ENCODE measurements around the gene LYPD6B. TPM values are rescaled to one million over a fixed set of nuclear protein-coding genes. Genes with fewer than 3 reads are reported as not detected.

Gene LYPD6B
- total RNA-seq, 1 experiment from 2014 or later: not detected

DNA sequence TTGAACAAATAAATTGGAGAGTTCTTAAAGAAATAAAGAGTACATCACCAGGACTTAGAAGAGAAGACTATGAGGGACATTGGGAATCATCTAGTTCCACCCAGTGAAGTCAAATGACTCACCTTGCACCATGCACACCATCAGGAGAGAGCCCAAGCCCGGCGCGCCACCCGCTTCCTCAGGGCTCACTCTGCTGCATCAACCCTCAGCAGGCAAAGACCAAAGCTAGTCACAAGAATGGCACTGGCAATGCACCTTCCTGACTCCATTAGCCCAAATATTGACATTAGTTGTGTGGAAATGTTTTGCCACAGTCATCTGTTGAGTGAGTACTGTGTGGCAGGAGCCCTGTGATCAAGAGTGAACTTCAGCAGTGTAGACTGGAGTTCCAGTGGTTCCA lies 7.1 kb upstream of the LYPD6B start:
- Histone ChIP-seq H3K4me1 (ENCODE audit: insufficient read depth, low read length, poor library complexity, severe bottlenecking) (no peaks in the 10 kb centered on the region), H3K36me3 (ENCODE audit: insufficient read depth, low read length, poor library complexity, severe bottlenecking) (no peaks in the 10 kb centered on the region), H3K4me3 (ENCODE audit: low read depth, low read length, poor library complexity, severe bottlenecking) (no peak overlapping the region), H3K27me3 (replicated peaks; ENCODE audit: insufficient read depth, low read depth, low read length, poor library complexity) (peaks cover 6% of the 10 kb centered on the region), H3K27ac (ENCODE audit: low read depth, low read length, poor library complexity, severe bottlenecking) (no peak overlapping the region), H3K9me3 (ENCODE audit: low read depth, low read length, poor library complexity, severe bottlenecking) (no peaks in the 10 kb centered on the region)
- BruUV-seq (replicated peaks): no TSS peak
- CTCF ChIA-PET: no interaction called here
- POLR2A ChIA-PET (ENCODE audit: low non-redundant PET): no interaction called here
- no peak for DNase-seq (ENCODE audit: low spot score)
- intact Hi-C loops (cut with micrococcal nuclease; ENCODE audit: unreplicated experiment): no loop called here
- TF ChIP-seq, protein P1, sequence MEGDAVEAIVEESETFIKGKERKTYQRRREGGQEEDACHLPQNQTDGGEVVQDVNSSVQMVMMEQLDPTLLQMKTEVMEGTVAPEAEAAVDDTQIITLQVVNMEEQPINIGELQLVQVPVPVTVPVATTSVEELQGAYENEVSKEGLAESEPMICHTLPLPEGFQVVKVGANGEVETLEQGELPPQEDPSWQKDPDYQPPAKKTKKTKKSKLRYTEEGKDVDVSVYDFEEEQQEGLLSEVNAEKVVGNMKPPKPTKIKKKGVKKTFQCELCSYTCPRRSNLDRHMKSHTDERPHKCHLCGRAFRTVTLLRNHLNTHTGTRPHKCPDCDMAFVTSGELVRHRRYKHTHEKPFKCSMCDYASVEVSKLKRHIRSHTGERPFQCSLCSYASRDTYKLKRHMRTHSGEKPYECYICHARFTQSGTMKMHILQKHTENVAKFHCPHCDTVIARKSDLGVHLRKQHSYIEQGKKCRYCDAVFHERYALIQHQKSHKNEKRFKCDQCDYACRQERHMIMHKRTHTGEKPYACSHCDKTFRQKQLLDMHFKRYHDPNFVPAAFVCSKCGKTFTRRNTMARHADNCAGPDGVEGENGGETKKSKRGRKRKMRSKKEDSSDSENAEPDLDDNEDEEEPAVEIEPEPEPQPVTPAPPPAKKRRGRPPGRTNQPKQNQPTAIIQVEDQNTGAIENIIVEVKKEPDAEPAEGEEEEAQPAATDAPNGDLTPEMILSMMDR (conservative IDR thresholded peaks at IDR 0.05; ENCODE audit: low read depth, low read length): no peak
- no peak for TF ChIP-seq EZH2 (IDR thresholded peaks at IDR 0.05; ENCODE audit: borderline replicate concordance, low read depth, low read length, poor library complexity, severe bottlenecking)

DNA sequence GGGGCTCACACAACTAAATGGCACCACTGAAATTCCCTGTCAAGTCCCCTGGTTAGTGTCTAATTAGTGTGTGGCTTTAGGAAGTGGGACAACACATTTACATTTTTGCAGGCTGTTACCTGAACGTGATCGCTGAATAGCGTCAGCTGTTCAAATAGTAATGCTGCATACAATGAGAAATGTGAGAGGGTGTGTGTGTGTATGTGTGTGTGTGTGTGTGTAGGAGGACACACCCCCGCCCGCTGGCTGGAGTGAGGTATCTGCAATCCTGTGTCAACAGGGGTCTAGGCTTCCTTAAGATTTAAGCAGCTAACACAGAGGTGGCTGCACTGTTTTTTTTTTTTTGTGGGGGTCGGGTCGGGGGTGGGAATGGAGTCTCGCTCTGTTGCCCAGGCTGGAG lies 4.8 kb upstream of the LYPD6B start:
- TF ChIP-seq, protein P1 (conservative IDR thresholded peaks at IDR 0.05; ENCODE audit: low read depth, low read length): no peak
- no peak for TF ChIP-seq EZH2 (IDR thresholded peaks at IDR 0.05; ENCODE audit: borderline replicate concordance, low read depth, low read length, poor library complexity, severe bottlenecking)
- POLR2A ChIA-PET (ENCODE audit: low non-redundant PET): no interaction called here

DNA sequence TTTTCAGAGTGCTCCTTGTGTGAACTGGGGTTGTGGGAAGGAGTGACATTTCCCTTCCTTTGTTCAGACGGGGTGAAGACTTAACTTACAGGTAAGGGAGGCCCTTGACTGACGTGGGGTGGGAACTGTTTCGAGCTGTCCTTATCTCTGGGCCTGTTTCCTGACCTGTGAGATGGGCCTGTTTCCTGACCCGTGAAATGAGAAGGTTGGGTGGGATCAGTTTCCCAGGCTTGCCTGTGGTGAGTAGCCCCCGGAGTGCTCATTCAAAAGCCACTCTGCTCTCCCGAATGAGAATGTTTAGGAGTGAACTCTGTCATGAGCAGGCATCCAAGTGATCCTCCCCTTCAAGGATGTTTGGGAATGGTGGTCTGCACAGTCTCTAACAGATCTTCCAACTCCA lies 4.1 kb upstream of the LYPD6B start:
- no peak overlapping the region for H3K27ac ChIP-seq (ENCODE audit: low read depth, low read length, poor library complexity, severe bottlenecking)
- peaks cover 22% of the 10 kb centered on the region for H3K27me3 ChIP-seq (replicated peaks; ENCODE audit: insufficient read depth, low read depth, low read length, poor library complexity)
- DNase-seq (ENCODE audit: low spot score): no peak
- intact Hi-C loops (cut with micrococcal nuclease; ENCODE audit: unreplicated experiment): no loop called here
- no peaks in the 10 kb centered on the region for H3K9me3 ChIP-seq (ENCODE audit: low read depth, low read length, poor library complexity, severe bottlenecking)
- TF ChIP-seq, protein P1 (conservative IDR thresholded peaks at IDR 0.05; ENCODE audit: low read depth, low read length): no peak
- no peak for TF ChIP-seq EZH2 (IDR thresholded peaks at IDR 0.05; ENCODE audit: borderline replicate concordance, low read depth, low read length, poor library complexity, severe bottlenecking)
- ChIA-PET CTCF (interaction anchor here (0.7 kb wide), 1 partner anchor 190 kb away, joined by 4 read pairs; no protein-coding TSS in a partner anchor), POLR2A (ENCODE audit: low non-redundant PET) (no interaction called here)
- no peaks in the 10 kb centered on the region for H3K36me3 ChIP-seq (ENCODE audit: insufficient read depth, low read length, poor library complexity, severe bottlenecking)
- BruUV-seq (replicated peaks): no TSS peak
- no peak overlapping the region for H3K4me3 ChIP-seq (ENCODE audit: low read depth, low read length, poor library complexity, severe bottlenecking)
- no peaks in the 10 kb centered on the region for H3K4me1 ChIP-seq (ENCODE audit: insufficient read depth, low read length, poor library complexity, severe bottlenecking)

More for the DNA sequence above, 4.8 kb upstream of the LYPD6B start:
- DNase-seq (ENCODE audit: low spot score): no peak
- no peaks in the 10 kb centered on the region for H3K9me3 ChIP-seq (ENCODE audit: low read depth, low read length, poor library complexity, severe bottlenecking)
- CTCF ChIA-PET: interaction anchor here (0.7 kb wide), 1 partner anchor 190 kb away, joined by 4 read pairs; no protein-coding TSS in a partner anchor
- H3K27ac ChIP-seq (ENCODE audit: low read depth, low read length, poor library complexity, severe bottlenecking): no peak overlapping the region
- peaks cover 16% of the 10 kb centered on the region for H3K27me3 ChIP-seq (replicated peaks; ENCODE audit: insufficient read depth, low read depth, low read length, poor library complexity)
- H3K4me1 ChIP-seq (ENCODE audit: insufficient read depth, low read length, poor library complexity, severe bottlenecking): no peaks in the 10 kb centered on the region
- H3K36me3 ChIP-seq (ENCODE audit: insufficient read depth, low read length, poor library complexity, severe bottlenecking): no peaks in the 10 kb centered on the region
- intact Hi-C loops (cut with micrococcal nuclease; ENCODE audit: unreplicated experiment): no loop called here
- no TSS peak for BruUV-seq (replicated peaks)
- no peak overlapping the region for H3K4me3 ChIP-seq (ENCODE audit: low read depth, low read length, poor library complexity, severe bottlenecking)

Measured in A673 (cell line).